ENCODE data around the gene LARGE2. TPM values are rescaled to one million over a fixed set of nuclear protein-coding genes. Genes with fewer than 3 reads are reported as not detected.

LARGE2 gene
- total and polyA plus RNA-seq, 9 of the 15 experiments (the other 6 are each of a cell fraction or from before 2014, with no cell fraction given): 0.56 to 14.1 (median 6.6) TPM

DNA sequence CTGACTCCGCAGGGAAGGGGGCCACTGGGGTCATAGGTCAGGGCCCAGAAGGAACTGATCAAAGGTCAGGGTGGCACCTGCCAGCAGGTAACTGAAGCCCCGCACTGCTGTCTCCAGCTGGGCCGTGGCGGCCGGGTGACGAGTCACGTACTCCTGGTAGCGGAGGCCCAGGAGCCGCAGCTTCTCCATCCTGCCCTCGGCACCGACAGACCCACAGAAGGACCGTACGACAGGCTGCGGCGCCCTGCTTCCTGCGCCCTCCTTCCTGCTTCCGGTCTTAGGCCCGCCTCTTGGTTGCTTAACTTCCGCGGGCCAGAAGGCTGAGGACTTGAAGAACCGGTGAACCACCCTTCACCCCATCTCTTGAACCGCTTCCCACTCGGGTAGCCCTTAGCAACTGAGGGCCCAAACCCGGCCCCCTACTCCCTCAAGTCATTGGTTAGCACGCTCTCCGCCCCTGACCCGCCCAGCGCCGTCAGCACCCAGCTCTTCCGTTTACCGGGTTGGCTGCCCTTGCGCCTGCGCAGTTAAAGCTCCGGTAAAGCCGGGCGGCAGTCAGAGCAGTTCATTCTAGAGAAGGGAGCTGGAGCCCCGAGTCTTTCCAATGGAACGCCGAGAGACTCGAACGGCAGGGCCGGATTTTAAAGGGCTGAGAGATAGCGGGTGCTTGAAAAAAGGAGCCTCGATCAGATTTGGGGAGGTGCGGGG, 4.7 kb upstream of the LARGE2 start, which contains the start of gene PEX16:
TSS of gene PEX16 (minus strand) at position 255 of the 708 bp plus-strand sequence. CDS start at position 189, 66 bp downstream.
- H4K20me1 ChIP-seq (replicated peaks; ENCODE audit: control insufficient read depth, insufficient read depth, low read length): no peaks in the 10 kb centered on the region
- peak within 1 kb of the TSS; percentile 89 for H2AFZ ChIP-seq (ENCODE audit: low read depth, low read length)
- H3K9me3 ChIP-seq (replicated peaks; ENCODE audit: control insufficient read depth, insufficient read depth, low read depth, low read length): no peaks in the 10 kb centered on the region
- H3K27me3 ChIP-seq (ENCODE audit: control insufficient read depth in 2 of 2, insufficient read depth in 2 of 2, low read length in 2 of 2): no peaks in the 10 kb centered on the region
- H3K4me1 ChIP-seq (replicated peaks in 1 of 2; ENCODE audit: control insufficient read depth in 2 of 2, insufficient read depth in 2 of 2, low read length in 2 of 2): peaks cover 6 to 50% of the 10 kb centered on the region in 2 experiments
- DNase-seq (ENCODE audit: extremely low read depth in 1 of 4, low spot score in 3 of 4) (peak; percentile 96 to 97 (median 97)), ATAC-seq (peak; percentile 82), FAIRE-seq (peak; percentile 93)
- H3K4me3 ChIP-seq: peak within 1 kb of the TSS; percentile 72
- no peaks in the 10 kb centered on the region for H3K9me1 ChIP-seq (ENCODE audit: control insufficient read depth, insufficient read depth, low read length)
- peaks cover 35% of the 10 kb centered on the region; the same call in 2 of the 3 replicates for H3K36me3 ChIP-seq (ENCODE audit: control insufficient read depth, insufficient read depth, low read length)
- H3K27ac ChIP-seq (ENCODE audit: extremely low read depth, low read depth, low read length): peak within 1 kb of the TSS; percentile 88
- in situ Hi-C loops (cut with MboI) (no loop called here), intact Hi-C loops (cut with micrococcal nuclease) (no loop called here)
- H3K79me2 ChIP-seq (ENCODE audit: control insufficient read depth, insufficient read depth, low read length): peaks cover 14% of the 10 kb centered on the region
- 1% methylated on average over 45 of the region's 45 CpGs for WGBS (ENCODE audit: insufficient coverage, low coverage, missing lambda C conversion rate)
- H3K9ac ChIP-seq (ENCODE audit: insufficient read depth in 1 of 2, low read depth in 2 of 2, low read length in 2 of 2): peak within 1 kb of the TSS; percentile 79 to 93
- peak within 1 kb of the TSS; percentile 94 for H3K4me2 ChIP-seq (ENCODE audit: insufficient read depth, low read length)
- ChIA-PET CTCF (ENCODE audit: low intra/inter-chr PET ratio) (no interaction called here), POLR2A (interaction anchor here (0.6 to 1.1 kb wide), 13 partner anchors 9 to 263 kb away, joined by 3 to 8 read pairs (median 3); no protein-coding TSS in a partner anchor)
- TSS peak; percentile 55 for BruUV-seq (replicated peaks)
- TF ChIP-seq CBFB (CRISPR knock-in tag; IDR thresholded peaks at IDR 0.05) (no peak), POLR2B (IDR thresholded peaks at IDR 0.05; ENCODE audit: low read depth, partially characterized antibody) (peak; percentile 86), CBX8 (IDR thresholded peaks at IDR 0.05; ENCODE audit: borderline replicate concordance, extremely low read depth, low read depth, low read length, poor library complexity, severe bottlenecking) (no peak), ELF1 (tag; IDR thresholded peaks at IDR 0.05) (peak; percentile 98), ZNF778 (CRISPR knock-in tag; IDR thresholded peaks at IDR 0.05) (no peak), YY1 (IDR thresholded peaks at IDR 0.05; ENCODE audit: borderline replicate concordance in 1 of 3, control insufficient read depth in 1 of 3, extremely low read depth in 1 of 3, insufficient read depth in 3 of 3, insufficient read length in 1 of 3, insufficient replicate concordance in 2 of 3, low read depth in 1 of 3, low read length in 2 of 3) (peak in 2 of 3 experiments; percentile 36 to 59), STAG1 (CRISPR knock-in tag; IDR thresholded peaks at IDR 0.05; ENCODE audit: borderline replicate concordance) (no peak), RBFOX2 (IDR thresholded peaks at IDR 0.05; ENCODE audit: low read depth, low read length) (peak; percentile 83), BMI1 (IDR thresholded peaks at IDR 0.05; ENCODE audit: low read length) (peak; percentile 41; the same call in 1 of the 2 replicates), DIDO1 (tag; IDR thresholded peaks at IDR 0.05; ENCODE audit: low read depth) (peak; percentile 72), ZNF785 (CRISPR knock-in tag; IDR thresholded peaks at IDR 0.05) (no peak)
- TF ChIP-seq, protein P1, sequence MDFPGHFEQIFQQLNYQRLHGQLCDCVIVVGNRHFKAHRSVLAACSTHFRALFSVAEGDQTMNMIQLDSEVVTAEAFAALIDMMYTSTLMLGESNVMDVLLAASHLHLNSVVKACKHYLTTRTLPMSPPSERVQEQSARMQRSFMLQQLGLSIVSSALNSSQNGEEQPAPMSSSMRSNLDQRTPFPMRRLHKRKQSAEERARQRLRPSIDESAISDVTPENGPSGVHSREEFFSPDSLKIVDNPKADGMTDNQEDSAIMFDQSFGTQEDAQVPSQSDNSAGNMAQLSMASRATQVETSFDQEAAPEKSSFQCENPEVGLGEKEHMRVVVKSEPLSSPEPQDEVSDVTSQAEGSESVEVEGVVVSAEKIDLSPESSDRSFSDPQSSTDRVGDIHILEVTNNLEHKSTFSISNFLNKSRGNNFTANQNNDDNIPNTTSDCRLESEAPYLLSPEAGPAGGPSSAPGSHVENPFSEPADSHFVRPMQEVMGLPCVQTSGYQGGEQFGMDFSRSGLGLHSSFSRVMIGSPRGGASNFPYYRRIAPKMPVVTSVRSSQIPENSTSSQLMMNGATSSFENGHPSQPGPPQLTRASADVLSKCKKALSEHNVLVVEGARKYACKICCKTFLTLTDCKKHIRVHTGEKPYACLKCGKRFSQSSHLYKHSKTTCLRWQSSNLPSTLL (IDR thresholded peaks at IDR 0.05): no peak
- TF ChIP-seq, protein P2, sequence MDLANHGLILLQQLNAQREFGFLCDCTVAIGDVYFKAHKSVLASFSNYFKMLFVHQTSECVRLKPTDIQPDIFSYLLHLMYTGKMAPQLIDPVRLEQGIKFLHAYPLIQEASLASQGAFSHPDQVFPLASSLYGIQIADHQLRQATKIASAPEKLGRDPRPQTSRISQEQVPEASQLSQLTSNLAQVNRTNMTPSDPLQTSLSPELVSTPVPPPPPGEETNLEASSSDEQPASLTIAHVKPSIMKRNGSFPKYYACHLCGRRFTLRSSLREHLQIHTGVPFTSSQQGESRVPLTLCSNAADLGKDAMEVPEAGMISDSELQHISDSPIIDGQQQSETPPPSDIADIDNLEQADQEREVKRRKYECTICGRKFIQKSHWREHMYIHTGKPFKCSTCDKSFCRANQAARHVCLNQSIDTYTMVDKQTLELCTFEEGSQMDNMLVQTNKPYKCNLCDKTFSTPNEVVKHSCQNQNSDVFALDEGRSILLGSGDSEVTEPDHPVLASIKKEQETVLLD (IDR thresholded peaks at IDR 0.05): peak; percentile 97
- TF ChIP-seq, protein P3, sequence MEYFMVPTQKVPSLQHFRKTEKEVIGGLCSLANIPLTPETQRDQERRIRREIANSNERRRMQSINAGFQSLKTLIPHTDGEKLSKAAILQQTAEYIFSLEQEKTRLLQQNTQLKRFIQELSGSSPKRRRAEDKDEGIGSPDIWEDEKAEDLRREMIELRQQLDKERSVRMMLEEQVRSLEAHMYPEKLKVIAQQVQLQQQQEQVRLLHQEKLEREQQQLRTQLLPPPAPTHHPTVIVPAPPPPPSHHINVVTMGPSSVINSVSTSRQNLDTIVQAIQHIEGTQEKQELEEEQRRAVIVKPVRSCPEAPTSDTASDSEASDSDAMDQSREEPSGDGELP (CRISPR knock-in tag; IDR thresholded peaks at IDR 0.05; ENCODE audit: borderline replicate concordance): peak; percentile 67; the same call in 1 of the 2 replicates

Data from K562 (cell line).